K562 (cell line): Measurements from ENCODE around the gene ILF2. TPM values are rescaled to one million over a fixed set of nuclear protein-coding genes. Genes with fewer than 3 reads are reported as not detected.

Source experiments
- ATAC-seq: fragments of 200-7000 bp; cut with Tn5 transposase; 3 replicates; pipeline ENCODE4 v1.9.1; 2020; ENCODE audit warnings: moderate library complexity
- BruUV-seq: library from RNA; stranded (reverse); fragments of 400-500 nt; replicated peaks from 2 replicates; lab custom pipeline; 2021; lab: Mats Ljungman, UMichigan
- CTCF ChIA-PET: fragments of 300-600 bp; formaldehyde crosslinking; extraction: SDS; loops from one replicate; lab custom pipeline; 2021; ENCODE audit warnings: low intra/inter-chr PET ratio; lab: Yijun Ruan, JAX
- POLR2A ChIA-PET: fragments of 300-600, 350-650 bp; sonication (Branson Sonifier 250); formaldehyde crosslinking; extraction: SDS; loops from one replicate; lab custom pipeline; 2021; ENCODE audit warnings: antibody characterized with exemption, inconsistent platforms; lab: Yijun Ruan, JAX
- DNase-seq, 4 experiments: peaks; one replicate each; pipeline versions ENCODE4 v3.0.0 to v3.0.0-alpha.2; 2011 to 2018; ENCODE audit warnings: low spot score in 3 of 4, mixed read lengths in 3 of 4; ENCODE audit errors: extremely low read depth in 1 of 4
- FAIRE-seq: peaks from 2 replicates; lab custom pipeline; 2011; peaks lifted over from hg19 to GRCh38; lab: Jason Lieb, UNC
- H2AFZ ChIP-seq: 2 replicates; pipeline ENCODE4 v1.6.0; 2011; ENCODE audit warnings: low read depth, low read length, control low read depth, inconsistent platforms
- H3K27ac ChIP-seq: fragments of 200-600 bp; 3 replicates; pipeline ENCODE4 v1.8.0; 2011; ENCODE audit warnings: low read depth, mild to moderate bottlenecking, control low read depth, inconsistent platforms, low read length, moderate library complexity, mixed read lengths; ENCODE audit errors: extremely low read depth
- H3K27me3 ChIP-seq, 2 experiments: fragments of 300-600 bp in 1 of 2; 2 replicates in 1 of 2; 3 replicates in 1 of 2; pipeline versions ENCODE4 v1.6.0 to v1.8.0; 2011; ENCODE audit warnings: inconsistent platforms in 2 of 2, low read length in 2 of 2, mild to moderate bottlenecking in 1 of 2, mixed read lengths in 1 of 2, moderate library complexity in 1 of 2; ENCODE audit not compliant: control insufficient read depth in 2 of 2, insufficient read depth in 2 of 2
- H3K36me3 ChIP-seq: fragments of 300-600 bp; 3 replicates; pipeline ENCODE4 v1.8.0; 2011; ENCODE audit warnings: mild to moderate bottlenecking, low read length, inconsistent platforms; ENCODE audit not compliant: control insufficient read depth, insufficient read depth
- H3K4me1 ChIP-seq, 2 experiments: fragments of 200-600 bp in 1 of 2; replicated peaks in 1 of 2; 2 replicates in 1 of 2; 3 replicates in 1 of 2; pipeline versions ENCODE4 v1.5.1 to v1.8.0; 2011; ENCODE audit warnings: inconsistent platforms in 2 of 2, low read length in 2 of 2, mild to moderate bottlenecking in 1 of 2, mixed read lengths in 1 of 2, moderate library complexity in 1 of 2; ENCODE audit not compliant: control insufficient read depth in 2 of 2, insufficient read depth in 2 of 2
- H3K4me2 ChIP-seq: 2 replicates; pipeline ENCODE4 v1.6.1; 2011; ENCODE audit warnings: low read length, control low read depth, inconsistent platforms, mixed read lengths; ENCODE audit not compliant: insufficient read depth
- H3K4me3 ChIP-seq: fragments of 200-600 bp; sonication (generic), shearing (Covaris generic); 2 replicates; pipeline ENCODE4 v1.5.1; 2016; ENCODE audit warnings: control low read depth, inconsistent platforms
- H3K79me2 ChIP-seq: fragments of 200-600 bp; 3 replicates; pipeline ENCODE4 v1.8.0; 2011; ENCODE audit warnings: low read length, inconsistent platforms; ENCODE audit not compliant: control insufficient read depth, insufficient read depth
- H3K9ac ChIP-seq, 2 experiments: 2 replicates each; pipeline versions ENCODE4 v1.6.0 to v1.6.1; 2011; ENCODE audit warnings: low read depth in 2 of 2, low read length in 2 of 2, control low read depth in 1 of 2, inconsistent platforms in 1 of 2, mild to moderate bottlenecking in 1 of 2, mixed read lengths in 1 of 2; ENCODE audit not compliant: insufficient read depth in 1 of 2
- H3K9me1 ChIP-seq: one replicate; pipeline ENCODE4 v1.6.0; 2011; ENCODE audit warnings: inconsistent platforms, mild to moderate bottlenecking, low read length, moderate library complexity; ENCODE audit not compliant: control insufficient read depth, insufficient read depth
- H3K9me3 ChIP-seq: replicated peaks from 2 replicates; pipeline ENCODE4 v1.5.1; 2011; ENCODE audit warnings: low read depth, low read length, inconsistent platforms; ENCODE audit not compliant: control insufficient read depth, insufficient read depth
- H4K20me1 ChIP-seq: replicated peaks from 2 replicates; pipeline ENCODE4 v1.6.1; 2011; ENCODE audit warnings: low read length, inconsistent platforms, mixed read lengths; ENCODE audit not compliant: control insufficient read depth, insufficient read depth
- ATF3 ChIP-seq, 2 experiments: fragments of 450-650 bp in 1 of 2; sonication (generic) in 1 of 2; formaldehyde crosslinking in 1 of 2; IDR thresholded peaks in 1 of 2; conservative IDR thresholded peaks in 1 of 2; 2 replicates each; pipeline versions ENCODE4 v1.6.1 to v1.8.1; 2016 to 2023; ENCODE audit warnings: mild to moderate bottlenecking in 2 of 2, moderate library complexity in 2 of 2, inconsistent platforms in 1 of 2, missing genetic modification reagents in 1 of 2
- FOXO4 ChIP-seq: fragments of 450-650 bp; formaldehyde crosslinking; IDR thresholded peaks from 2 replicates; pipeline ENCODE4 v1.4.0; 2020; ENCODE audit warnings: mild to moderate bottlenecking, moderate library complexity
- MTF1 ChIP-seq: fragments of 250-450 bp; sonication (Bioruptor Pico); IDR thresholded peaks from 2 replicates; pipeline ENCODE4 v1.9.0; 2021; ENCODE audit warnings: moderate library complexity, mild to moderate bottlenecking, inconsistent platforms, borderline replicate concordance
- SAP30 ChIP-seq: fragments of 200-600 bp; sonication (generic); IDR thresholded peaks from 2 replicates; pipeline ENCODE4 v1.6.1; 2012; ENCODE audit warnings: borderline replicate concordance, low read depth, mild to moderate bottlenecking, moderate library complexity, low read length, control low read depth, inconsistent platforms; ENCODE audit not compliant: insufficient read depth, poor library complexity, severe bottlenecking
- WGBS: fragments of 100-300 bp; shearing (Covaris generic); methylation state at CpG from one replicate; pipeline ENCODE4 v1.1.6; 2016; ENCODE audit warnings: low coverage, mixed read lengths; ENCODE audit not compliant: insufficient coverage; ENCODE audit errors: missing lambda C conversion rate; 5-methylcytosine and 5-hydroxymethylcytosine counted together
- in situ Hi-C: fragments of 300-500 bp; cut with MboI; formaldehyde crosslinking; loops from 4 replicates; pipeline ENCODE4 v1.15.0; 2018; ENCODE audit warnings: inconsistent platforms, mixed read lengths
- intact Hi-C: fragments of 100-400 bp; cut with micrococcal nuclease; formaldehyde crosslinking; loops from 2 replicates; pipeline ENCODE4 v1.14.2; 2022
- polyA plus RNA-seq, 8 experiments: library from polyadenylated mRNA; depleted of rRNA in 4 of 8; stranded (reverse) in 5 of 8; unstranded in 3 of 8; fragments of >200 nt; fragmentation: Nextera tagmentation in 2 of 8; fragmentation: Illumina TruSeq in 1 of 8; extraction: Ambion mirVana in 2 of 8; extraction: Trizol in 1 of 8; gene quantifications; 2 replicates each; pipeline versions ENCODE4 v1.2.1 to v1.2.3, GENCODE V29; 2011 to 2014; ENCODE audit warnings: inconsistent platforms in 1 of 8, missing spikeins in 1 of 8
- total RNA-seq, 7 experiments: library from RNA; depleted of rRNA in 6 of 7; stranded (reverse); fragments of >200 nt in 6 of 7; fragmentation: Illumina TruSeq in 2 of 7; extraction: Trizol in 2 of 7; gene quantifications; 2 replicates each; pipeline versions ENCODE4 v1.2.1 to v1.2.3, GENCODE V29; 2011 to 2021; ENCODE audit warnings: low replicate concordance in 1 of 7

Gene ILF2
- total and polyA plus RNA-seq, 9 of the 15 experiments (the other 6 are each of a cell fraction or from before 2014, with no cell fraction given) = 282 to 726 (median 474) TPM

- intact Hi-C loops = no loop called here
- no peak overlapping the region for H3K4me3 ChIP-seq
- no peak for FAIRE-seq
Observed at GRCh38 chr1:153619171-153619570, 51.6 kb downstream of the ILF2 start.

More at GRCh38 chr1:153619171-153619570, 51.6 kb downstream of the ILF2 start:
- no peak for DNase-seq
- Histone ChIP-seq H3K27me3 (no peaks in the 10 kb centered on the region), H3K36me3 (no peaks in the 10 kb centered on the region), H3K9me1 (no peaks in the 10 kb centered on the region), H3K79me2 (no peaks in the 10 kb centered on the region), H4K20me1 (no peaks in the 10 kb centered on the region), H3K27ac (no peak overlapping the region), H3K9me3 (no peaks in the 10 kb centered on the region), H3K9ac (no peak overlapping the region), H3K4me2 (no peak overlapping the region), H2AFZ (no peak overlapping the region), H3K4me1 (peaks cover 9 to 20% of the 10 kb centered on the region in 2 experiments; a peak in 4 of 5 replicates)
- TF ChIP-seq MTF1 (no peak), FOXO4 (CRISPR knock-in tag) (no peak), SAP30 (no peak), ATF3 (IDR thresholded peaks at IDR 0.05) (no peak), ATF3 (CRISPR knock-in tag; conservative IDR thresholded peaks at IDR 0.05) (no peak)
- 62% methylated on average over 6 of the region's 6 CpGs for WGBS
- ChIA-PET POLR2A (interaction anchor here (0.6 to 6.8 kb wide), 6 partner anchors 8 to 371 kb away, joined by 3 to 70 read pairs (median 4); partner anchors contain the start of genes RPS27, S100A1 and S100A13), CTCF (no interaction called here)
- in situ Hi-C loops = no loop called here
- ATAC-seq = no peak
- BruUV-seq = no TSS peak
